NCI-H2029 treated with DMSO at 0.1 percent for 48 hours (cell line): ENCODE results near the gene MAIP1.

Experiments
- DNase-seq: peaks from one replicate; lab custom pipeline; 2025; lab: John Stamatoyannopoulos, UW

Gene MAIP1

DNA sequence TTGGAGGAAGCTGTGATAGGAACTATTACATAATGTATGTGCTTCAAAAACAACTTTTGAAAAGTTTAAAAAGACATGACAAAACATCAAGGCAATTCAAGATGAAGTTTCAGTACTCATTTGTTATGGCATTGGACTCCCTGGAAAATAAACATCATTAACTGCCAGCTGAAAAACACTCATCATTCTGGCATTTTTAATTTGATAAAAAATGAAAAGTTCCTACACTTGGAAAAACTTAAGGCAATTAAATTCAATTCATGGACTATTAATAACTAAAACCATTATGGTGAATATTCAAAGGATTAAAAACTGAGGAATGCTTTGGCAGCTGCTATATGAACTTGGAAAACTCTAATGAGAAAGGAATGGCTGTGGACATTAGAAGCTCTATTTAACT is 8.5 kb upstream of the MAIP1 start:
- DNase-seq = no peak

DNA sequence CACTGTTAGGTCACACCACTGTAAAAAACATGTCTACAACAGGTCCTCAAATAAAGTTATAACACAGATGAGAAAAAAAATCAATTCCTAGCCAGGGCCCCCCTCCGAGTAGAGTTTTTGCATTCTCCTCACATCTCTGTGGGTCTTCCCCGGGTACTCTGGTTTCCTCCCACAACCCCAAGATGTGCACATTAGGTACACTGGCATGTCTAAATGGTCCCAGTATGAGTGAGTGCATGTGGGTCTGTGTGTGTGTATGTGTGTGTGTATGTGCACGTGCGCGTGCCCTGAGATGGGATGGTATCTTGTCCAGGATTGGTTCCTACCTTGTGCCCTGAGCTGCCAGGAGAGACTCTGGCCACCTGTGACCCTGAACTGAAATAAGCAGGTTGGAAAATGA is 5.0 kb upstream of the MAIP1 start:
- DNase-seq = no peak

DNA sequence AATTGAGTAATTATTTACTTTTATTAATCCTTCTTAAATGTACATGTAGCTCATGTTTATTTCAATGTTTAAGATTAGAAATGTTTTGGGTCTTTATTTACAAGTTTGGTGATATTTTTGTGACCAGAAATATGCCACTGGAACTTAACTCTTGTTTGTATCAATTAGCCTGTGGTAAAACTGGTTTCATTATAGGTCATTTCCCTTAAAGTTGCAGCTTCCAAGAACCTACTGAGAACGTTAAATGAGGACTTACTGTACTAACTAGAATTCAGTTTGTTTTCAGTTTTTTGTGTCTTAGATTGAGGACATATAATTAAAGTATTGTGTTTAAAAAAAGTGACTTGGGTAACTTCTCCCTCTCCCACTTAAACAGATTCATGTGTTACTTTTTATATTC is 4.4 kb upstream of the MAIP1 start:
- DNase-seq = no peak

DNA sequence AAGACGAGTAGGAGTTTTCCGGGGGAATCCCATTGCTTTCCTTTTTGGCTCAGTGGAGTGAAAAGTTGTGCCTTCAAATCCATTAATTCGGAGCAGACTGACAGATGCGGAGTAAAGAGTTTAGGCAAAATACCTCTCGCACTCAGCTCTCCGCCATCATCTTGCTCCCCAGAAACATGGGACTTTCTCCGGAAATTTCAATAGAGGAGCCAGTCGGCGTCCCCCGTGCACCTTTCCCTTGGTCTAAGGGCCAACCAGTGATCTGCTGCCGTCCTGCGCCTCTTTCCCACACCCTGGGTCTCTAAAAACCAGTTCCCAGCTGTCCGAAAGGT is 409 bp upstream of the MAIP1 start:
- DNase-seq = no peak

DNA sequence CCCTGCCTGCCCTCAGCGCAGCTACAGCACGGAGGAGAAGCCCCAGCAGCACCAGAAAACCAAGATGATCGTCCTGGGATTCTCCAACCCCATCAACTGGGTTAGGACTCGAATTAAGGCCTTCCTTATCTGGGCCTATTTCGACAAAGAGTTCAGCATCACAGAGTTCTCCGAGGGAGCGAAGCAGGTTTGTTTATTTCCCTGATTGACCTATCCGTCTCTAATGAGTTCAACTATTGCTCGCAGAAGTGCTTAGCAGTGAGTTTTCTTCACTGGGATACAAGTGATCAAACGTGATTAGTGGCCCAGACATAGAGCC is 639 bp downstream of the MAIP1 start:
- no peak for DNase-seq

DNA sequence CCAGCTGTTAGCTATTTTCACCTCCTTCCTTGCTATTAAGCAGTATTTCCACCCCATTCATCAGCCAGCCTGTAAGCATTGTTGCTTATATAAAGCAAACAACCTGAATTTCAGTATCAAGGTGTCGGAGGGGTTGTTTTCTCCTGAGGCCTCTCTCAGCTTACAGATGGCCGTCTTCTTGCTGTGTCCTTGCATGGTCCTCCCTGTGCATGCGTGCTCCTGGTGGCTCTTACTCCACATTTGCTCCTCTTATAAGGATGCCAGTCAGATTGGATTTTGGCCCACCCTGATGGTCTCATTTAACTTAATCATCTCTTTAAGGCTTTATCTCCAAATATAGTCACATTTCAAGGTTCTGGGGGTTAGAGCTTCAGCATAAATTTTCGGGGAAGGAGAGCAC is 2.6 kb downstream of the MAIP1 start:
- DNase-seq = no peak

DNA sequence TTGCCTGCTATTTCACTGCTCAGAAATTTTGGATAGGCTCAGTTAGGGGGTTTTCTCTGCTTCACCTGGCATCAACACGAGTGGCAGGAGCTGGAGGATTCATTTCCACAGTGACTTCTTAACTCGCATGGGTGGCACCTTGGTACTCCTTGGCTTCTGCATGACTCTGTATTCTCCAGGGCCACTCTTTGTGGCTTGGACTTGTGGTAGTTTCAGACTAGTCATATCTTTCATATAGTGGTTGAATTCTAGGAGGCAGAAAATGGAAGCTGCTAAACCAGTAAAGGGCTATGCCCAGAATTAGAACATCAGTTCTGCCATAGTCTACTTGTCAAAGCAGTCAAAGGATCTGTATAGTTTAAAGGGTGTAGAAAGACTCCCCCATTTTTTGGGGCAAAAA is 6.8 kb downstream of the MAIP1 start:
- DNase-seq = no peak

DNA sequence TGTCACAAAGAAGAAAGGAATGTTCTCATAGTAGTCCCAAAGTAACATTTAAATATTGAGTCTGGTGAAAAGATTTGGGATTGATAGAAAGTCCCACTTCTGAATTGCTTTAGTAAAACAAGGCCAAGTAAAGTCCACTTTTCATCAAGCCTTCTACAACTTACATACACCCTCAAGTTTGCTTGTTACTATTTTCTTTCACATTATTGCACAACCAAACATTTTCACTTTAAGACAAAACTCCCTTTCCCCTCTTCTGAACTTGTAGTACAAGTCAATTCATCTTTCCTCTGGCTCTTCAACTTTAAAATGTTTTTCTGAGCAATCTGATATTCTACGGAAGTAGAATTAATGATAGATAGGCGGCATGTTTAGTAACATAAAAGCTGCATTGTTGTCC is 11.0 kb downstream of the MAIP1 start:
- DNase-seq = no peak

DNA sequence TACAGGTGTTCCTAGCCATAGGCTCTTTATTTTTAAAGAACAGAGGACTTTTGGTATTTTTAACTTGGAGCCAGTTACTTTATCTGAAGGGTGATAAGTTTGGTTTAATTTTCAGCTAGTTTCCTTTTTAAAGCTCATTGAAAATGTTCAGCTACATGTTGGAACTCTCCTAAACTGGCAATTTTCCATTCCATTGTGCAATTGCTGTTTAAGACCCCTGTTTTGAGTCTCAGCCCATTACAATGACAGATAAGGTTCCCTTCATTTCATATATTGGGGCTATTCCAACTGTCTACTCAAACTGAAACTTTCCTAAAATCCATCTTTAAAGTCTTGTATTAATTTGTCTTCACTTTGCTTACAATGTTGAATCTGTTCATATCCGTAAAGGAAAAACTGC is 11.6 kb downstream of the MAIP1 start:
- no peak for DNase-seq

DNA sequence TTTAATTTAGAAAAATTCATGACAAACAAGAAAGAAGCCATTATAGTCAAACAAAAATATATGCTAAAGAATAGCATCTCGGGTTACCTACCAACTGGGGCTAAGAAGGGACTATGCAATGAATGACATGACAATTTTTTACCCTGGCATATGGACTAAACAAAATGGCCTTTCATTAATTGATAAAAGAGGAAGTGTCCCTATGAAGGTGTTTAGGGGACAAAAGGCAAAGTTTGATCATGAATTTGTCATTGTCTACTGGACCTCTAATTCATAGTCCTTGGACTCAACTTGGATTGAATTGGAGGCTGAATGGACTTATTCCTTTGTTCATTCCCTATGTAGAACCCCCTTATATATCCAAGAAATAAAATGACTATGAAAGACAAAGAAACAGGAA is 12.7 kb downstream of the MAIP1 start:
- DNase-seq = no peak

DNA sequence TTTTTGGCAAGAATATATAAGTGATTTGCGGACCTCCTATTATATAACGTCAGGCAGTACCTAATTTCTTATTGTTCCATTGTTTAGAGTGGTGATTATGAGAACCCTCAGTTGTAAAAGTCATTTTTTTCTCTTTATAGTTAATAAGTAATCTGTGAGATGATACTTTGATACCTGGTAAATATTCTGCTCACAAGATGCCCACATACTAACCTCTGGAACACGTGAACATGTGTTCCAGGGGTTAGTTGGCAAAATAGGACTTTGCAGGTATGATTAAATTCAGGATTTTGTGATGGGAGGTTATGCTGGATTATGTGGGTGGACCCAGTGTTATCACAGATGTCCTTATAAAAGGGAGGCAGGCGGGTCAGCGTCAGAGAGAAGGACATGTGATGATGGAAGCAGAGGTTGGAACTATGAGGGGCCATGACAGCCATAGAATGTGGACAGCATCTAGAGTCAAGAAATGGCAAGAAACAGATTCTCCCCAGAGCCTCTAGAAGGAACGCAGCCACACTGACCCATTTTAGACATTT is 16.8 kb downstream of the MAIP1 start:
- DNase-seq = no peak

DNA sequence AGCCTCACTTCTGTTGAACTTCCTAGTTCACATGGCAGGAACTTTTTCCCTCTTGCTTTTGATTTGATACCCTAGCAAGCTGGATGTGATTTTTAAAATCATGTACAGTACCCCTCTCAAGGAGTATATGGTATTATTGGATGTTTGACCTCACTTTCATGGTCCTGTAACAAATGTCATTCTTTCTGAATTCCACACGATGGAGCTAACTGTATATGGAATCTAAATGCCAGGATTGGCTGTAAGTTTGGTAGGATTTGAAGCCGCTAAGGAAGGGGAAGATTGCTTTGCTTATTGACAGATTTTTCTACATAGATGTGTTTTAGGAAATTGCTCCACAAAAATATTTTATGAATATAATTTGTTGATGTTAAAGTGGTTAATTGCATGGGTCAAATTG is 18.3 kb downstream of the MAIP1 start:
- no peak for DNase-seq

DNA sequence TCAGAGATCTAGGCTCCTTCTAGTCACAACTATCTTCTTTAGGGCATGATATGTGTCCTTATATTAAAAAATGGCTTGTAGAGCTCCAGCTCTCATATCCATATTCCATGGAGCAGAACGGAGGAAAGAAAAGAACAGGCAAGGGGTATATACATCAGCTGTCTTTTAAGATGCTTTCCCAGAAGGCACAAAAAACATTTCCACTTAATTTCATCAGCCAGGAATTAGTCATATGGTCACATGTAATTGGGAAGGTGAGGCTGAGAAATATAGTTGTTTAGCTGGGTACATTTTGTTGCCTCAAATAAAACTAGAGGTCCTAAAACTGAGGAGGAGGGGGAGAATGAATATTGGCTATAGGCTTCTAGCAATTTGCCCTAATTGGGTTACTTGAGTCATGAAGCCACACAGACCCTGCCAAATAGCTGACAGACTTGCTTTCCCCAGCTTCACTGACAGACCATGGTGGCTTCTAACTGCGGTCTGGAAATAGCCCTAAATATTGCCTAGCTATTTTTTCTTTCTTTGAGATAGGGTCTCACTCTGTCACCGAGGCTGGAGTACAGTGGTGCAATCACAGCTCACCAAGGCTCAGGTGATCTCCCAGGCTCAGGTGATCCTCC is 20.0 kb downstream of the MAIP1 start:
- no peak for DNase-seq

DNA sequence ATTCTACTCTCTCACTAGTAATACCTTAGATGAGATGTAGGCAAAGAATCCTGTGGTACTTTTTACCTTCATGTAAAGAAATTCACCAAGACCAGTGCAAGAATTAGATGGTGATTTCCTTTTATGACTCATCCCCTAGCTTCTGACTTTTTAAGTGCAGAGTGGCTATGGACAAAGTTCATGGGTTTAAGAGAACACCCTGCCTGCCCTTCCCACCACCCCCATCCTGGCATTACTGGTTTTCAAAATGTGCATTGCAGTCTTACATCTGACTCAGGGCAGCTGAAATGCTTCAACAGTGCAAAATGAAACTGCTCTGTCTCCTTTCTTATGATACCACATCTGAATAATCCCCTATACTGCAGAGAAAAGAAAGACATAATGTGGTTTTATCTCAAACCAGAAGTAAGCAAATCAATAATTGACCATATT is 22.6 kb downstream of the MAIP1 start:
- no peak for DNase-seq

DNA sequence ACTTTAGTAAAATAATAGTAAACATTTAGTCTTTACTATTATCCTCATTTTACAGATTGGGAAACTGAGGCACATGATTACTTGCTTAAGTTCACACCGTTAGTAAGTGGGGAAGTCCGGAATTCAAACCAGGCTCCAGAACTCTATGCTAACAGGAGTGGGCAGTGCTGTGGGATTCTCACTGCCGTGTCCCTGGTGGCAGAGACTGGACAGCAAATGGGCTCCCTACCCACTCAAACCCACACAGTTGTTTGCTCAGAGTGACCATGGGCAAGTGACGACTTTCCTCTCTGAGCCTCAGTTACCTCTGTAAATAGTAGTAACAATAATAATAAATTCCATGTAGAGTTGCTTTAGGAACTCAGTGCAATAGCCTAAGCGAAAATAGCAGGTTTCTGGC is 24.0 kb downstream of the MAIP1 start:
- no peak for DNase-seq

DNA sequence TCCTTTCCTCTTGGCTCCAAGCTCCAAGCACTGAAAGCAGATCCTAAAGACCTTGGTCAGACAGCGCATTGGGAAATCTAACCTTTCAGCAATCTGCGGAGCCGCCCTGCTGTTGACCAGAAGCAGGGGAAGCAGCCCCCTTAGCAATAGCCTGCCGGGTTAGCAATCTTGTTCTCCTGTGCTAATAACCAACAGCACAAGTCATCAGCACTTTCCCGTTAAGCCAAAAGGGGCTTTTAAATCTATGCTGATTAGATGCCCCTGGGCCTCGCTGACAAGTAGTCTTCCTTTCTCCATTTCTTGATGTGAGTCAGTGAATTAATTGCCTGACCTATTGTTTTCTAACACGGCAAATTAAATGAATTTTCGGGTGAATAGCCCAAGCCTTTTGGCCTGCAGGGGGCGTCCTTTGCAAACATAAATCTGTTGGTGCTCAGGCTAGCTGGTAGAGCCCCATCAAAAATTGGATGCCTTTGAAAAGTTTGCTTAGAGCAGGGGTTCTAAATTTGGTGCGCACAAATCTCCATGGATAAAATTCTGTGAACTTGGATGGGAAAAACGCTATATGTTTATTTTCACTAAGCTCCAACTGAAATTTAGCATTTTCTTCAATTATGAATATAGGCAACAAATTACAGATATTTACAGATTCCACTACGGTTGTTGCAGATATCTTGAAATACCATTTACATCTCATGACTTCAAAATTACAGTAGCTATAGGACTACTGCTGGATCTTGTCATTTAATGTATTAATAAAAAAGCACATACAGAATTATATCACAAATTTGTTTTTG is 24.6 kb downstream of the MAIP1 start:
- DNase-seq = no peak

DNA sequence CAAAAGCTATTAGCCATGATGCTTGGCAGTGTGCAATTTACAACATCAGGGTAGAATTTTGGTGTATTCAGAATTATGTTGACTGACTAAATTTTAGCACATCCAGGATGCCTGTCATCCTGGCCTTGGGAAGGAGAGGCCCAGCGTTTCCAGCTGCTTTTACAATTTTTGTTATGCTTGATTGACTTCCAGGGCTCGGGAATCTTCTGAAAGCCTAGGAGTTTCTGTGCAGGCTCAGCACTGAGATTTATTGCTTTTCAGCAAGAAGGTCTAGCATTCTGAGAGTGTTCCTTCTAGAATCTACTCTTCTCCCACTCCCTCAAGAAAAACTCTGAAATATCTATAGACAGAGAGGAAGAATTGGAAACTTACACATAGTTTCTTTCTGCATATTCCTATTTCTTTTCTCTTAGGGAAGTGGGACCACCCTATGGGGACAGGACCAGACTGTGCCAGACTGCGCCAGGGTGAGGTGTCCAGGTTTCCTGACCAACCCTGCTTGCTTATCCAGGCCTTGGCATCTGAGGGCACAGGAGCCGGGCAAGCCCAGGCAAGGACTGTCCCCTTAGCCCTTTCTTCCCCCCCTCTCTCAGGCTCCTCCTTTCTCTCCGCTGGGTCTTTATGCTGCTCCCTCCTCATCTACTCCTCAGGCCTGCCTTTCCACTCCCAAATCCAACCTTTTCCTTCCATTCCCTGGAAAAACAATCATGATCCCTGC is 26.9 kb downstream of the MAIP1 start:
- no peak for DNase-seq

DNA sequence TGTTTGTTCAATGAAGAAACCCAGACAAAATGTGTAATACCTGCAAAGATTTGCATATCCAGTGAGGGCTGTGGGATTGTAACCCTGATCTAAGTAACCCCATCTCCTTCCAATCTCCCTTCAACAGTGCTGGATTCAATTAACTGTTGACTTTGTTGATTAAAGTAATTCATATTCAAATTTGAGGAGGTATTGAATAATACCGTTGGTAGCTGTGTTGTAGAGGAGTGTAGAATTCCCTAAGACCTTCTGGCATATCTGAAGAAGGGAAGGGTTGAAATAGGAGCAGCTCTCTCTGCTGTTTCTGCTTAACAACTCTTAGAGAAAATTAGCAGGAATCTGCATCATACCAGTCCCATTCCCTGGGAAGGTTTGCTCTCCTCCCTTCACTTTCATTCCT is 28.2 kb downstream of the MAIP1 start:
- no peak for DNase-seq

DNA sequence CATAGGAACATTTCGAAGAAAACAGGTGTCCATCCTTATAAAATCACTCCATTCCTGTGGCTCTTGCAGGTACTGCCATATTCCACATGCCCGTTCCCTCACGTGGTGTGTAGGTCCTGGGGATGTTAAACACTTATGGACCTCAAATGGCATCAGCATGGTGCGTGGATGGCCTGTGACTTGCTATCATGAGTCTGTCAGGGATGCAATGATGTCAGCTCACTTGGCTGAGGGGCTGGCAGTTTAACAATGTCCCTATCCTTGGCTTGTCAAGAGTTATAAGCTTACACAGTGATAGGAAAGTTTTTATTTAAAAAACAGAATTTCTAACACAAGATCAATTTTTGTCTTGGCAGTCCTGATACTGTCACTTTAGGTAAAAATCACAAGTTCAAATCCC is 28.8 kb downstream of the MAIP1 start:
- no peak for DNase-seq

DNA sequence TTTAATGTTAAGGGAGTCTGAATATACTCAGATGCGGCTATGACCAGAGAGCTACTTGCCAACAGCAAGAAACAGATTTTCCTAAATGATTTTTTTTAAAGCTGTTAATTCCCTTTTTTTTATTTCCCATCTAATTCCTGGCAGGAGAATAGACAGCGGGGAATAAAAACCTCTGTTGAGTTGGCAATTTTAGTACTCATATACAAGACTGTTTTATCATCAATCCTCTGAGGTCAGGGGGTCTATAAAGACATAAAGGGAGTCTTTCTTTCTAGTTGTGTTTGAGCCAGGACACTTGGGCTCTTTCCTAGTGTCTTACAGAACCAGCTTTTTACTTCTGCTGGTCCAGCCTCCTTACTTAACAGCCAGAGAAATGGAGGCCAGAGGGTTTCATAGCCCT is 29.4 kb downstream of the MAIP1 start:
- no peak for DNase-seq

DNA sequence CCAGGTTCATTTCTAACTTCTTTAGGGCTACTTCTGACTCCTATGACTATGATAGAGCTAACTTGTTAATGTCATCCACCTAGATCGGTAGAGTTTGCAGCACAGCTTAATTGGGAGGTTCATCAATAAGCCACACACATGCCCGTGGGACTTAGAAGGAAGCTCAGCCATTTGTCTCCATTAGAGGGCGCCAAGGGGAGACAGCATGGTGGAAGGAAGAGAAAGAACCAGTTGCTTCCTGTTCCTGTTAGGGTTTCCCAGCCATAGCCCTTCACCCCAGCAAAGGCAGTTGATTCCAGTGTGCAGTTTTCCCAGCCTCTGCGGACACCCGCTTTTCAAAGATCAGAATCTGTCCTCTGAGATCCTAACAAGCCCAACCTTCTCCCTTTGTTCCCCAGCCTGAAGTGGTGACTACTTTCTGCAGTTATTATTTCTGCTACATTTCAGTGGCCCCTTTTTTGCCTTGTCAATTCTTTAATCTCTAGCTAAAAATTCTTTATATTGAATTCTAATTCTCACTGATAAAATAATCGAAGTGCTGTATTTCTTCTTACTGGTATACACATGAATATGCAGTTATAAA is 30.3 kb downstream of the MAIP1 start:
- no peak for DNase-seq

DNA sequence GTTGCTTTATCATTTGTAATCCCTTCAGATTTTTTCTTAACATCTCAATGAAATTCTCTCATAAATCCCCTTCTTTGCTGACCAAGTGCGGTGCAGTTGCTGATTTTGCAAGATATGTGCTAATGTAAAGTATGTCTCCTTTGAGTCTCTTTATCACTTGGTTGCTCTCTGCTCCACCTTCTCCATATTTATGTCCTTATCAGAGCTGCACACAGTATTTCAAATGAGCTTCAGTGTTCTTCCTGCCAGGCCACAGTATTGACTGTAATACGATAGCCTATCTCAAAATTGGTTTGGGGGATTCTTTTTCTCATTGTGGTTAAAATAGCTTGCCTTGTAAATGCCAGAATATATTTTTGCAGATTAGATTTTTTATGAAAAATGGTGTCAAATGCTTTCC is 32.2 kb downstream of the MAIP1 start:
- DNase-seq = no peak

DNA sequence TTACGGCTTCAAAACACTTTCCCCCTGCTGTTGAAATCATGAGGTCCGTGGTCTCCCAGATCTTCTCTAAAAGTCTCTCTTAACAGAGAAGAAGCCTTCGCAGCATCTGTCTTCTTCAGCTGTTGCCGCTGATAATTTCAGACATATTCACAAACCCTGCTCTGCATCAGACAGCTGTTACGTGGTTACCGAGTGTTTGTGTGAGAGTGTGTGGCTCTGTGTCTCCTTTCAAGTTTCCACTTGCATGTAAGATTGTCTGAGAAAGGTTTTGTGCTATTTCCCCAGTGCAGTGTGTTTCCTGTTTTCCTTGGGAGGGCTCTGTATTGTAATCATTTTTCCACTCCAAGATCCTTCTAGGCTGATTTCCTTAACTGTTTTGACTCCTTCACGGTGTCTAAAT is 32.8 kb downstream of the MAIP1 start:
- no peak for DNase-seq
